GM13977 (cell line): ENCODE measurements around the gene ENTREP1.

Experiments
- DNase-seq: peaks from one replicate; pipeline ENCODE4 v3.0.0; 2012; ENCODE audit warnings: low spot score
- in situ Hi-C: fragments of 300-500 bp; cut with MboI; formaldehyde crosslinking; loops from one replicate; pipeline ENCODE4 v1.12.0; 2022; ENCODE audit warnings: low sequenced_read_pairs, low pct_unique_long_range_greater_than_20kb, mixed read lengths, inconsistent platforms; ENCODE audit not compliant: unreplicated experiment
- TF ChIP-seq, protein P1 (sequence below): IDR thresholded peaks from 2 replicates; pipeline ENCODE4 v1.5.1; 2012; ENCODE audit warnings: mild to moderate bottlenecking, control low read depth; ENCODE audit not compliant: insufficient read depth; ENCODE audit errors: extremely low read depth, missing control alignments

ENTREP1 gene

DNA sequence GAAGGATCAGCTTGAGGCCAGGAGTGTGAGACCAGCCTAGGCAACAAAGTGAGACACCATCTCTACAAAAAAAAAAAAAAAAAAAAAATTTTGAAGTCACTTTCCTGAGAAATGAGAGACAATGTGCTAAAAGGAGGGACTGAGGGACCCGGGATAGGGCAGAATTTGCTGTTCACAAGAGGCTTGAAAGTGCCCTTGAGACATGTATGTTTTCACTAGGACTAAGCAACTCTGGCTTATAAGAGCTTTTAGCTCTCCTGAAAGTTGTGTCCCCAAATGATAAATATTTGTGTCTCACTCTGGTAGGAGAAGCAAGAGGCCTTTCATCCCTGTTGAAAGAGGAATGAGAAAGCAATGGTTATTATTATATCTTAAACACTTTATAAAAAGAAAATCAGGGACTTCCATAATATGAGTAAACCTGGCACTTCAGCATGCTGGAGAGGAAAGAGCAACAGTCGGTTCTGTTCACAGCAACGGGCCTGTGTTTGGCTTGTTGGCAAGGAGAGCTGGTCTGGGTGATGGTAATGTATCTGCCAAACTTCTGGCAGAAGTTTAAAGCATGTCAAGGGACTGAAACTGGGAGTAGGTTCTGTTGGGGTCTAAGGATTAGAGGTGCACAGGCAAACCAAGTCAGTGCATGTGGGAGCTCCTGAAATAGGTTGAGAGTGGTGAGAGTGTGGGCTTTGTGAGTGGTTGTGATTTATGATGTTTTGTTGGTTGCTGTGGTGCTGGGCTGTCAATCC lies 32.2 kb downstream of the ENTREP1 start:
- in situ Hi-C loops, result no loop called here

DNA sequence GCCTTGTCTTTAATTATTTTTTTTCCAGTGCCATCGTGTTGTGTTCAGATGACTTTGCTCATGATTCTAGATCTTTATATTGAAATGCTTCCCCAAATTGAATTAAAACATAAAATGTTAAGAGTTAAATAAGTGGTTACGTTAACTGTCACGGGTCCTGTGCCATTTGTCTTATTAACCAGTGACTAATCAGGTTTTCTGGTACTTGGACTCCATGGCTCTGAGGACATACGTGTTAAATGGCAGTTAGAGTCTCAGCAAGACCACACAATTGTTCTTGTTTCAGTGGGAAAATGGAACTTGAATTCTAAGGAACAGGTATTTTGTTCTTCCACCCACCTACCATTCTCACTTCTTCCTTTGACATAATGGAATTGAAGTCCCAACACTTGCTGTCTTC lies 32.8 kb downstream of the ENTREP1 start:
- no peak for DNase-seq
- TF ChIP-seq, protein P1, sequence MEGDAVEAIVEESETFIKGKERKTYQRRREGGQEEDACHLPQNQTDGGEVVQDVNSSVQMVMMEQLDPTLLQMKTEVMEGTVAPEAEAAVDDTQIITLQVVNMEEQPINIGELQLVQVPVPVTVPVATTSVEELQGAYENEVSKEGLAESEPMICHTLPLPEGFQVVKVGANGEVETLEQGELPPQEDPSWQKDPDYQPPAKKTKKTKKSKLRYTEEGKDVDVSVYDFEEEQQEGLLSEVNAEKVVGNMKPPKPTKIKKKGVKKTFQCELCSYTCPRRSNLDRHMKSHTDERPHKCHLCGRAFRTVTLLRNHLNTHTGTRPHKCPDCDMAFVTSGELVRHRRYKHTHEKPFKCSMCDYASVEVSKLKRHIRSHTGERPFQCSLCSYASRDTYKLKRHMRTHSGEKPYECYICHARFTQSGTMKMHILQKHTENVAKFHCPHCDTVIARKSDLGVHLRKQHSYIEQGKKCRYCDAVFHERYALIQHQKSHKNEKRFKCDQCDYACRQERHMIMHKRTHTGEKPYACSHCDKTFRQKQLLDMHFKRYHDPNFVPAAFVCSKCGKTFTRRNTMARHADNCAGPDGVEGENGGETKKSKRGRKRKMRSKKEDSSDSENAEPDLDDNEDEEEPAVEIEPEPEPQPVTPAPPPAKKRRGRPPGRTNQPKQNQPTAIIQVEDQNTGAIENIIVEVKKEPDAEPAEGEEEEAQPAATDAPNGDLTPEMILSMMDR, result no peak
- in situ Hi-C loops, result no loop called here

More for the DNA sequence above, 32.2 kb downstream of the ENTREP1 start:
- TF ChIP-seq, protein P1, result no peak
- DNase-seq, result no peak

DNA sequence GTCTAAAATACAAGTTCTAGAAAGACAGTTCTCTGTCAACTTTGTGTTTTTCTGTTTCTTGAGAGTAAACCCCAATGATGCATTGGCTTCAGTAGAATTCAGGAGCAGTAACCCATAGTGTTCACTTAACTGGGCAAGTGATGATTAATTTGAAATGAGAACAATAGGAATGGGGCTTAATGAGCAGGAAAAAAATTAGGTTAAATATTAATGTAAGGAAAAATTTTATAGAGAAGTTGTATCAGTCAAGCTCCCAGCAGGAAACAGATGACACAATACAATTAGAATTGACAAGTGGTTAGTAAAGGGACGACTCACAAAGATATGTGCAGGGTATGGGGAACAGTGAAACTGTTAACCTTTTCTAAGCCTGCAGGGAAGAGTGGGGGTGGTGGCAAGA lies 38.2 kb downstream of the ENTREP1 start:
- in situ Hi-C loops, result no loop called here
- TF ChIP-seq, protein P1, result no peak
- DNase-seq, result no peak

DNA sequence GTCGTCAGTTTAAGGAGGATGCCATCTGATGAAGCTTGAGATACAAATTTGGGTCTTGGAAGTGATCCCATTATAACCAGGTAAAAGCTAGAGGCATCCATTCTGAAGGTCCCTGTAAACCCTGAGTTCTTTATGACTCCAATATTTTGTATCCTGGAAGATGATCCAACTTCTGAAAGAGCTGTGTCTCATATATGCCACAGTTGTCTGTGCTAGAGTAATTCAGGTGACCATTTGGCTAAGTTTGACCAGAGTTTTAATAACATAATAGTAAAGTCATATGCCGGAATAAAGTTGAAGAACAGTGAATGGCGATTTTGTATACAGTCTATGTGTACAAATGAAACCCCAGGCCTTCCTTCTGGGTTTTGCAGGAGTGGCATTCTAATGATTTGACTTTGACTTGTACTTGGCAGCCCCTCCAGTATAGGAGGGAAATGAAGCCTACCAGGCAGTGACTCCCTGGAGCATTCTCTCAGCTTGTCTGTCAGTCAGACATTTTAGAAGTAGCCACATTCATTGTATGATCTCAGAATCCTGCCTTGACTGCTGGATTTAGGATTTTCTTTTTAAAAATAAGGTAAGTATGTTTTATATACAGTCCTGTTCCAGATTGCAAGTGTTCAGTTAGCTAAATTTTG lies 39.6 kb downstream of the ENTREP1 start:
- no peak for DNase-seq
- TF ChIP-seq, protein P1, result no peak
- in situ Hi-C loops, result no loop called here

DNA sequence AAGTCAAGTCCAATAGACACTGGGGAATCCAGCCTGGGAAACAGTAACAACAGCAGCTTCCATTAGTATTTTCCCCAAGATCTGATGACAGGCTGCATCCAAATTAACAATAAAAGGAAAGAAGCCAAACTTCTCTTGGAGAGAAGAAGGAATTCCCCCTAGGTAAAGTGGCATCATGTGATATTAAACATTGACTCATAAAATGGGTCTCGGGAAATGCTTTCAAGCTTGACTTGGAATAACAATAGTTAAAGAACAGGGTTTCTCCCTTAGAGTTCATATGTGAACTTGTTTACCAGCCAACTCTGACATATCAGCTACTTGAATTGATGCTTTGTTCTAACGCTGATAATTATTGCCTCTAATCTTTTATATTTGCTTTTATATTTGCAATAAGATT lies 45.4 kb downstream of the ENTREP1 start:
- TF ChIP-seq, protein P1, result no peak
- no peak for DNase-seq
- in situ Hi-C loops, result no loop called here

DNA sequence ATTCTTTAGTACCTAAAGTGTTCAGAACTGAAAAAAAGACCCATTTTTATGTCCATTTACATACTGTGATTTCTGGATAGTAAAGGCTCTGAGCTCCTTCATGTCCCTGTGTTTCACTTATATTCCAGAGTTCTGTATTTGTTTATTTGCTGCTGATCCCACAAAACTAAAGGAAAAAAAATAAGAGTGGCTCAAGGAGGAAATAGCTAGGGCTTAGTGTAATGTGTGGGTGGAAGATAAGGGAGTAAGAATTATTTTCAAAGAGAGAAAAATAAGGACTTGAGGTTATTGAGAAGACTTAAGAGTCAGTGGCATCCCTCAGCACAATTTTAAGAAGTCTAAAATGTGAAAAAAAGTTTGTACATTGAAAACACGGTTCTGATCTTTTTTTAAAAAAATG lies 46.0 kb downstream of the ENTREP1 start:
- in situ Hi-C loops, result no loop called here
- TF ChIP-seq, protein P1, result no peak
- no peak for DNase-seq
